Hepatocyte (in vitro differentiated cells): Measurements from ENCODE around the gene RASGRP4. TPM values are rescaled to one million over a fixed set of nuclear protein-coding genes. Genes with fewer than 3 reads are reported as not detected.

Experiments used
- DNase-seq: peaks from one replicate; pipeline ENCODE4 v3.0.0-alpha.2; 2016; ENCODE audit warnings: low spot score
- H2AFZ ChIP-seq: fragments of 200-600 bp; sonication (generic); 2 replicates; pipeline ENCODE4 v1.6.0; 2016; ENCODE audit warnings: antibody characterized with exemption, mild to moderate bottlenecking
- H3K27ac ChIP-seq: fragments of 200-600 bp; sonication (generic); 2 replicates; pipeline ENCODE4 v1.5.1; 2016; ENCODE audit warnings: mild to moderate bottlenecking
- H3K27me3 ChIP-seq: fragments of 200-600 bp; sonication (generic); 2 replicates; pipeline ENCODE4 v1.6.1; 2016
- H3K36me3 ChIP-seq: fragments of 200-600 bp; sonication (generic); replicated peaks from 2 replicates; pipeline ENCODE4 v1.5.1; 2016; ENCODE audit warnings: low read depth; ENCODE audit not compliant: insufficient read depth
- H3K4me1 ChIP-seq: fragments of 200-600 bp; sonication (generic); 2 replicates; pipeline ENCODE4 v1.5.1; 2016; ENCODE audit warnings: mild to moderate bottlenecking, moderate library complexity; ENCODE audit not compliant: insufficient read depth
- H3K4me2 ChIP-seq: fragments of 200-600 bp; sonication (generic); 2 replicates; pipeline ENCODE4 v1.6.0; 2016
- H3K4me3 ChIP-seq: fragments of 200-600 bp; sonication (generic); 2 replicates; pipeline ENCODE4 v1.5.1; 2016; ENCODE audit warnings: mild to moderate bottlenecking
- H3K79me2 ChIP-seq: fragments of 200-600 bp; sonication (generic); 2 replicates; pipeline ENCODE4 v1.6.0; 2017; ENCODE audit warnings: mild to moderate bottlenecking
- H3K9me2 ChIP-seq: fragments of 200-600 bp; sonication (generic); replicated peaks from 2 replicates; pipeline ENCODE4 v1.6.0; 2017; ENCODE audit warnings: mild to moderate bottlenecking; ENCODE audit not compliant: insufficient read depth
- H3K9me3 ChIP-seq: fragments of 200-600 bp; sonication (generic); 2 replicates; pipeline ENCODE4 v1.5.1; 2016; ENCODE audit warnings: low read depth, mild to moderate bottlenecking
- H4K20me1 ChIP-seq: fragments of 200-600 bp; sonication (generic); 2 replicates; pipeline ENCODE4 v1.6.0; 2016; ENCODE audit warnings: mild to moderate bottlenecking; ENCODE audit not compliant: insufficient read depth, poor library complexity, severe bottlenecking
- CTCF ChIP-seq: fragments of 200-600 bp; sonication (generic); IDR thresholded peaks from 2 replicates; pipeline ENCODE4 v1.5.1; 2016; ENCODE audit warnings: antibody characterized with exemption, mild to moderate bottlenecking; ENCODE audit not compliant: poor library complexity
- EZH2 ChIP-seq: fragments of 200-600 bp; sonication (generic); IDR thresholded peaks from 2 replicates; pipeline ENCODE4 v1.6.1; 2016; ENCODE audit warnings: antibody characterized with exemption, mild to moderate bottlenecking, borderline replicate concordance
- EZH2phosphoT487 ChIP-seq: fragments of 200-600 bp; sonication (generic); IDR thresholded peaks from one replicate; pipeline ENCODE4 v1.6.1; 2018; ENCODE audit warnings: antibody characterized with exemption, mild to moderate bottlenecking, low read depth, moderate library complexity; ENCODE audit not compliant: unreplicated experiment, severe bottlenecking
- WGBS: methylation state at CpG from one replicate; pipeline ENCODE4 v1.1.6; 2016; ENCODE audit warnings: low lambda C conversion rate; ENCODE audit errors: missing lambda C conversion rate; 5-methylcytosine and 5-hydroxymethylcytosine counted together
- polyA plus RNA-seq: library from polyadenylated mRNA; unstranded; fragments of >200 nt; fragmentation: Nextera tagmentation; extraction: Ambion mirVana; gene quantifications from 2 replicates; pipeline ENCODE4 v1.2.1, GENCODE V29; 2016
- total RNA-seq: library from RNA; depleted of rRNA; stranded (reverse); fragments of >200 nt; gene quantifications from 2 replicates; pipeline ENCODE4 v1.2.3, GENCODE V29; 2014

The RASGRP4 gene
- total and polyA plus RNA-seq, 2 experiments from 2014 or later, result 0.07 TPM; not detected in 1

- H3K9me3 ChIP-seq, result no peaks in the 10 kb centered on the region
- H3K4me3 ChIP-seq, result no peak overlapping the region
- no peak overlapping the region for H2AFZ ChIP-seq
- H4K20me1 ChIP-seq, result no peaks in the 10 kb centered on the region
- H3K4me1 ChIP-seq, result no peaks in the 10 kb centered on the region
- TF ChIP-seq CTCF (no peak), EZH2 (no peak), EZH2phosphoT487 (no peak)
- DNase-seq, result no peak
- no peaks in the 10 kb centered on the region for H3K27me3 ChIP-seq
- H3K4me2 ChIP-seq, result no peak overlapping the region
- H3K9me2 ChIP-seq, result no peaks in the 10 kb centered on the region
- no peak overlapping the region for H3K27ac ChIP-seq
- H3K79me2 ChIP-seq, result no peaks in the 10 kb centered on the region
- no peaks in the 10 kb centered on the region for H3K36me3 ChIP-seq
- 80% methylated on average over 7 of the region's 7 CpGs for WGBS
Measured at GRCh38 chr19:38409631-38410133, 16.3 kb downstream of the RASGRP4 start.

GRCh38 chr19:38405276-38405675 lies 20.7 kb downstream of the RASGRP4 start:
- Histone ChIP-seq H3K27me3 (no peaks in the 10 kb centered on the region), H3K27ac (no peak overlapping the region), H3K4me2 (no peak overlapping the region), H2AFZ (no peak overlapping the region), H3K36me3 (no peaks in the 10 kb centered on the region), H3K4me1 (no peaks in the 10 kb centered on the region), H3K4me3 (no peak overlapping the region), H3K9me2 (no peaks in the 10 kb centered on the region), H3K79me2 (peaks cover 4% of the 10 kb centered on the region), H4K20me1 (no peaks in the 10 kb centered on the region), H3K9me3 (no peaks in the 10 kb centered on the region)
- no peak for TF ChIP-seq CTCF
- TF ChIP-seq EZH2, result no peak
- no peak for TF ChIP-seq EZH2phosphoT487
- 97% methylated on average over 8 of the region's 8 CpGs for WGBS
- DNase-seq, result no peak

GRCh38 chr19:38404858-38405257 lies 21.2 kb downstream of the RASGRP4 start:
- no peak overlapping the region for H3K4me2 ChIP-seq
- H3K79me2 ChIP-seq, result peaks cover 4% of the 10 kb centered on the region
- H3K4me3 ChIP-seq, result no peak overlapping the region
- no peaks in the 10 kb centered on the region for H3K9me2 ChIP-seq
- H2AFZ ChIP-seq, result no peak overlapping the region
- H3K9me3 ChIP-seq, result no peaks in the 10 kb centered on the region
- H3K4me1 ChIP-seq, result no peaks in the 10 kb centered on the region
- no peaks in the 10 kb centered on the region for H3K27me3 ChIP-seq
- WGBS, result 100% methylated on average over 5 of the region's 6 CpGs
- H3K27ac ChIP-seq, result no peak overlapping the region
- DNase-seq, result no peak
- no peaks in the 10 kb centered on the region for H4K20me1 ChIP-seq
- TF ChIP-seq CTCF (no peak), EZH2 (no peak), EZH2phosphoT487 (no peak)
- no peaks in the 10 kb centered on the region for H3K36me3 ChIP-seq
